ENCODE measurements around the gene HSPA4. TPM values are rescaled to one million over a fixed set of nuclear protein-coding genes. Genes with fewer than 3 reads are reported as not detected.

HSPA4 gene
- total and polyA plus RNA-seq, 2 donors (not counting 3 experiments of a cell fraction or from before 2014, with no cell fraction given) = 11.2 to 161 TPM

DNA sequence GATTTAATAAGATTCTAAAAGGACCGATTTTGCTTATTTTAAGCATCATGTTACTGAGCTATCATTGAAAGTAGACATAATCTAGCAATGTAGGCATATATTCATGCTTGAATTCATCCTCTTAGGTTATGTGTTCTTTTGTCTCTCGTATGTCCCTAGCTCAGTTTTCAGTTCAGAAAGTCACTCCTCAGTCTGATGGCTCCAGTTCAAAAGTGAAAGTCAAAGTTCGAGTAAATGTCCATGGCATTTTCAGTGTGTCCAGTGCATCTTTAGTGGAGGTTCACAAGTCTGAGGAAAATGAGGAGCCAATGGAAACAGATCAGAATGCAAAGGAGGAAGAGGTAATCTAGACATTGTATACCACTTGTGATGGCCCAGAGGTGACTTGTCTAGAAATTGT, 39.2 kb downstream of the HSPA4 start:
- BruUV-seq (replicated peaks) = no TSS peak
- no peaks in the 10 kb centered on the region for H3K9me1 ChIP-seq (replicated peaks; ENCODE audit: control insufficient read depth, extremely low read depth, insufficient read depth, low read length)
- TF ChIP-seq, protein P1, sequence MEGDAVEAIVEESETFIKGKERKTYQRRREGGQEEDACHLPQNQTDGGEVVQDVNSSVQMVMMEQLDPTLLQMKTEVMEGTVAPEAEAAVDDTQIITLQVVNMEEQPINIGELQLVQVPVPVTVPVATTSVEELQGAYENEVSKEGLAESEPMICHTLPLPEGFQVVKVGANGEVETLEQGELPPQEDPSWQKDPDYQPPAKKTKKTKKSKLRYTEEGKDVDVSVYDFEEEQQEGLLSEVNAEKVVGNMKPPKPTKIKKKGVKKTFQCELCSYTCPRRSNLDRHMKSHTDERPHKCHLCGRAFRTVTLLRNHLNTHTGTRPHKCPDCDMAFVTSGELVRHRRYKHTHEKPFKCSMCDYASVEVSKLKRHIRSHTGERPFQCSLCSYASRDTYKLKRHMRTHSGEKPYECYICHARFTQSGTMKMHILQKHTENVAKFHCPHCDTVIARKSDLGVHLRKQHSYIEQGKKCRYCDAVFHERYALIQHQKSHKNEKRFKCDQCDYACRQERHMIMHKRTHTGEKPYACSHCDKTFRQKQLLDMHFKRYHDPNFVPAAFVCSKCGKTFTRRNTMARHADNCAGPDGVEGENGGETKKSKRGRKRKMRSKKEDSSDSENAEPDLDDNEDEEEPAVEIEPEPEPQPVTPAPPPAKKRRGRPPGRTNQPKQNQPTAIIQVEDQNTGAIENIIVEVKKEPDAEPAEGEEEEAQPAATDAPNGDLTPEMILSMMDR (IDR thresholded peaks at IDR 0.05; ENCODE audit: extremely low read depth in 1 of 2, insufficient read depth in 1 of 2, low read depth in 1 of 2, low read length in 2 of 2) = no peak
- TF ChIP-seq POLR2A (IDR thresholded peaks at IDR 0.05; ENCODE audit: low read depth, low read length) = no peak
- no peak for TF ChIP-seq MYC (IDR thresholded peaks at IDR 0.05; ENCODE audit: low read depth, low read length)
- TF ChIP-seq FOS (IDR thresholded peaks at IDR 0.05; ENCODE audit: borderline replicate concordance, insufficient read depth, low read length) = no peak
- no peak for TF ChIP-seq POLR2AphosphoS5 (IDR thresholded peaks at IDR 0.05; ENCODE audit: insufficient read depth, low read depth, low read length)
- dilution Hi-C loops (cut with MboI; ENCODE audit: extremely low pct_ligation_motif_present, low sequenced_read_pairs) = no loop called here
- H3K4me1 ChIP-seq (ENCODE audit: control insufficient read depth, extremely low read depth, insufficient read depth, low read length) = no peaks in the 10 kb centered on the region
- peak; percentile 37 for FAIRE-seq
- H4K20me1 ChIP-seq (replicated peaks; ENCODE audit: control insufficient read depth, extremely low read depth, insufficient read depth, low read length) = peaks cover 3% of the 10 kb centered on the region
- POLR2A ChIA-PET = no interaction called here
- H3K9me3 ChIP-seq (replicated peaks; ENCODE audit: control insufficient read depth, insufficient read depth, low read length) = no peaks in the 10 kb centered on the region
- intact Hi-C loops (cut with micrococcal nuclease) = no loop called here
- no peak for DNase-seq (ENCODE audit: low read depth, low spot score)
- H3K27me3 ChIP-seq (ENCODE audit: control insufficient read depth in 2 of 2, insufficient read depth in 2 of 2, low read length in 2 of 2) = no peaks in the 10 kb centered on the region
- no peak overlapping the region for H3K27ac ChIP-seq (ENCODE audit: insufficient read depth, low read depth, low read length)
- H3K4me3 ChIP-seq (replicated peaks in 1 of 3; ENCODE audit: insufficient read depth in 1 of 3, low read depth in 1 of 3, low read length in 3 of 3) = no peak overlapping the region
- H3K9ac ChIP-seq (replicated peaks; ENCODE audit: extremely low read depth, insufficient read depth, low read length) = no peak overlapping the region
- no peak overlapping the region for H3K4me2 ChIP-seq (ENCODE audit: insufficient read depth, low read length)
- H2AFZ ChIP-seq (ENCODE audit: low read depth, low read length) = no peak overlapping the region
- H3K79me2 ChIP-seq (ENCODE audit: control insufficient read depth, insufficient read depth, low read length) = no peaks in the 10 kb centered on the region
- CTCF ChIA-PET = interaction anchor here (0.6 kb wide), 1 partner anchor 13 kb away, joined by 4 read pairs; no protein-coding TSS in a partner anchor
- peaks cover 18 to 25% of the 10 kb centered on the region in 2 experiments for H3K36me3 ChIP-seq (ENCODE audit: control insufficient read depth in 2 of 2, extremely low read depth in 1 of 2, insufficient read depth in 2 of 2, low read length in 2 of 2)

DNA sequence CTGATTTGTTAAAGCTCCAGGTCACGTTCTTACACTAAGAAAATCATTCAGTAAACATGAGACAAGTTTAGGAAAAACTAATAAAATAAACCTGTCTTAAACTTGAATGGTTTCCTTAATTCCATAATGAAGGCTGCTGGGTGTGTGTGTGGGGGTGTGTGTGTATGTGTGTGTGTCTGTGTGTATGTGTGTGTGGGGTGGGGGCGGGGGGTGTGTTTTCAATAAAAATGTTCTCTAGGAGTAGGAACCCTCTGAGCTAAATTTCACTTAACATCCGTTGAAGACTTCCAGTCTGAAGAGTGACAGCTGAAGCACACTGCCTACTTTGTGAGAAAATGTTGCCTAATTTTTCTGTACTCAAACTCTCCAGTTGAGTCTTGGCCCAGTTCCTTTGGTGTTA, 54.5 kb downstream of the HSPA4 start:
- CTCF ChIA-PET = interaction anchor here (1.6 to 1.8 kb wide), 2 partner anchors 142 to 181 kb away, joined by 5 to 7 read pairs; no protein-coding TSS in a partner anchor
- POLR2A ChIA-PET = no interaction called here

More for the DNA sequence above, 54.5 kb downstream of the HSPA4 start:
- no peak for FAIRE-seq
- H3K27me3 ChIP-seq (ENCODE audit: control insufficient read depth in 2 of 2, insufficient read depth in 2 of 2, low read length in 2 of 2) = no peaks in the 10 kb centered on the region
- H3K36me3 ChIP-seq (ENCODE audit: control insufficient read depth in 2 of 2, extremely low read depth in 1 of 2, insufficient read depth in 2 of 2, low read length in 2 of 2) = peaks cover 4% of the 10 kb centered on the region in 2 experiments
- TF ChIP-seq FOS (IDR thresholded peaks at IDR 0.05; ENCODE audit: borderline replicate concordance, insufficient read depth, low read length) (no peak), GATA2 (IDR thresholded peaks at IDR 0.05; ENCODE audit: insufficient read depth, insufficient read length, low read depth, low read length) (no peak), EZH2 (IDR thresholded peaks at IDR 0.05; ENCODE audit: borderline replicate concordance, low read depth, low read length, severe bottlenecking) (no peak), POLR2A (IDR thresholded peaks at IDR 0.05; ENCODE audit: low read depth, low read length) (no peak), POLR2AphosphoS5 (IDR thresholded peaks at IDR 0.05; ENCODE audit: insufficient read depth, low read depth, low read length) (no peak), MYC (IDR thresholded peaks at IDR 0.05; ENCODE audit: low read depth, low read length) (no peak), JUN (IDR thresholded peaks at IDR 0.05; ENCODE audit: borderline replicate concordance, insufficient read depth, insufficient read length, low read depth) (no peak)
- TF ChIP-seq, protein P1 (IDR thresholded peaks at IDR 0.05; ENCODE audit: extremely low read depth in 1 of 2, insufficient read depth in 1 of 2, low read depth in 1 of 2, low read length in 2 of 2) = no peak
- TF ChIP-seq, protein P2, sequence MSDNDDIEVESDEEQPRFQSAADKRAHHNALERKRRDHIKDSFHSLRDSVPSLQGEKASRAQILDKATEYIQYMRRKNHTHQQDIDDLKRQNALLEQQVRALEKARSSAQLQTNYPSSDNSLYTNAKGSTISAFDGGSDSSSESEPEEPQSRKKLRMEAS (IDR thresholded peaks at IDR 0.05; ENCODE audit: insufficient read depth, insufficient read length) = no peak
- DNase-seq (ENCODE audit: low read depth, low spot score) = no peak
- dilution Hi-C loops (cut with MboI; ENCODE audit: extremely low pct_ligation_motif_present, low sequenced_read_pairs) (no loop called here), intact Hi-C loops (cut with micrococcal nuclease) (no loop called here)
- no peaks in the 10 kb centered on the region for H3K9me3 ChIP-seq (replicated peaks; ENCODE audit: control insufficient read depth, insufficient read depth, low read length)
- no peaks in the 10 kb centered on the region for H4K20me1 ChIP-seq (replicated peaks; ENCODE audit: control insufficient read depth, extremely low read depth, insufficient read depth, low read length)
- no peaks in the 10 kb centered on the region for H3K4me1 ChIP-seq (ENCODE audit: control insufficient read depth, extremely low read depth, insufficient read depth, low read length)
- no peak overlapping the region for H3K27ac ChIP-seq (ENCODE audit: insufficient read depth, low read depth, low read length)
- no TSS peak for BruUV-seq (replicated peaks)
- H3K79me2 ChIP-seq (ENCODE audit: control insufficient read depth, insufficient read depth, low read length) = no peaks in the 10 kb centered on the region
- no peak overlapping the region for H3K4me3 ChIP-seq (replicated peaks in 1 of 3; ENCODE audit: insufficient read depth in 1 of 3, low read depth in 1 of 3, low read length in 3 of 3)
- no peak overlapping the region for H3K4me2 ChIP-seq (ENCODE audit: insufficient read depth, low read length)
- no peaks in the 10 kb centered on the region for H3K9me1 ChIP-seq (replicated peaks; ENCODE audit: control insufficient read depth, extremely low read depth, insufficient read depth, low read length)
- H3K9ac ChIP-seq (replicated peaks; ENCODE audit: extremely low read depth, insufficient read depth, low read length) = no peak overlapping the region
- no peak overlapping the region for H2AFZ ChIP-seq (ENCODE audit: low read depth, low read length)
